SIG-M5 treated with dmso at 0.1 percent for 504 hours (cell line): Measurements from ENCODE around the gene ZMPSTE24.

Experiments
- DNase-seq: peaks from one replicate; lab custom pipeline; 2025; ENCODE audit not compliant: unreplicated experiment; lab: John Stamatoyannopoulos, UW

The ZMPSTE24 gene

GRCh38 chr1:40303051-40303771, 45.2 kb downstream of the ZMPSTE24 start:
- no peak for DNase-seq

- DNase-seq = no peak
These were observed 45.8 kb downstream of the ZMPSTE24 start for GRCh38 chr1:40303790-40304189.

DNA sequence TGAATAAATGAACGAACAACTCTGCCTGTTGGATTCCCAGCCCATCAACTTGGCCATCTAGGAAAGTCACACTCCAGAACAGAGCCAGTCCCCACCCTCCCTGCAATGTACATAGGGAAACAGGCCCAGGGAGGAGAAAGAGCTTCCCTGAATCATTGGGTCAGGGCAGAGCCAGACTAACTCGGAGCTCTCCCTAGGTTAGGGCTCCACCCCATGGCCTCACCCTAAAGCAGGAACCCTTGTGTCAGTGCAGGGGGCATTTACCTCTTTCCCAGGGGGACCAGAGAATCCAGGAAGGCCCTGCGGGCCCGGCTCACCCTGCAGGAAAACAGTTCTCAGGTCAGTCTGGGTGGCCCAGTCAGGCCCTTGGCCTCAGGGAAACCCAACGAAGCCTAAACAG, 47.4 kb downstream of the ZMPSTE24 start:
- DNase-seq = no peak

DNA sequence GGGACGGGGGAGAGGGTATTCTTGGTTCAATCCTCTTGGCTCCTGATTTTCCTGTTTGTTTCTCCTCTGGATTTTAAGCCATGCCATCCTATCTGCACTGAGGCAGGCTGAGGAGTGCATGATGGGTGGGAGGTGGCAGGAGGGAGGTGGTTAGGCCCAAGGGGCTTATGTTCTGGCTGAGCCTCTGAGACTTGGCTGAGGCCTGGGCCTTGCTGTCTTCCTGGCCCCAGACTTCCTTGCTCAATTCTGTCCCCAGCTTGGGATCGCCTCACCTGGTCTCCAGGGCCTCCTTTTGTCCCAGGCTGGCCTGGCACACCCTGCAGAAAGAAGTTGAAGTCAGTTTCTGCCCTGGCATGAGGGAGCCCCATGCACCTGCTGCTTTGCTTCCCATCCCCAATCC, 47.8 kb downstream of the ZMPSTE24 start:
- no peak for DNase-seq

GRCh38 chr1:40306296-40306695, 48.3 kb downstream of the ZMPSTE24 start:
- DNase-seq = no peak

GRCh38 chr1:40307186-40307585, 49.1 kb downstream of the ZMPSTE24 start:
- DNase-seq = no peak

- no peak for DNase-seq
These were observed 50.1 kb downstream of the ZMPSTE24 start for GRCh38 chr1:40308036-40308727.

- no peak for DNase-seq
These were observed 51.5 kb downstream of the ZMPSTE24 start for GRCh38 chr1:40309374-40310128.

DNA sequence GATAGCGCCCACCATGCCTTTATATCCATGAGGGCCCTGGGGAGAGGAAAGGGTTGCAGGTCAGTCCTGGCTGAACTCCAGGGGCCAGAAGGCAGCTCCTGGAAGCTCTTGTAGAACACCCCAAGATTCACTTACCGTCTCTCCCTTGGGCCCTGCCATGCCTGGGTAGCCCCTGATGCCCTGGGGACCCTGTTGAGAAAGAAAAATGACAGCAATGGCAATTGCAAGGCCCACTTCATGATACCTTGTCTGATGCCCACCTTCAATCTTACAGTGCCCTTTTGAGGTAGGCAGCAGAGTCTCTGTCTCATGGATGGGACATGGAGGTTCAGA, 52.1 kb downstream of the ZMPSTE24 start:
- no peak for DNase-seq

DNA sequence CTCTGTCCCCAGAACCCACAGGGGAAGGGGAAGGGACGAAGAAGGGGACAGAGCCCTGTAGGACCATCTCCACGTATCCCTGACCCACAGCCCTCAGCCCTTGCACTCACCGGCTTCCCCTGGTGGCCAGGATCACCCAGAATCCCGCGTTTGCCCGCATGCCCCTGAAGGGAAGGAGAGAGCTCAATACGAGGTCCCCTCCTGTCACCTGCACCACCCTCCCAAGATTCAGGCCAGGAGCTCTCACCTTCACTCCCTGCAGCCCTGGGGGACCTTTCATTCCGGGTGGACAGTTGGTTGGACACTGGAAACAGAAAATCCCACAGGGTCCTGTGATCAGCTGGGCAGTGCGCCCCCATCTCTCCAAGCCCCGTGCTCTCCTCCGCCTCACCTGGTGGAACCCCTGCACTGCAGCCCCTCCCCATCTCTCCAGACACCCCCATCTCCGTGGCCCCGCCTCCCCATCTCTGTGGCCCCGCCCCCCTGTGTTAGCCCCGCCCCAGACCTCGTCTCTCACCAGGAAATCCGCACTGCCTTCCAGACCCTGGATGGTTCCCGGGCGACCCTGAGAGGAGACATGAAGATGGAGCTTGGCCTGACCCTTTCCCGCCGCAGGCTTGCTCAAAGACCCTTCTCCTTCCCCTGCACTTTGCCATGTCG, 53.1 kb downstream of the ZMPSTE24 start:
- DNase-seq = no peak

GRCh38 chr1:40311692-40312091, 53.7 kb downstream of the ZMPSTE24 start:
- DNase-seq = no peak

DNA sequence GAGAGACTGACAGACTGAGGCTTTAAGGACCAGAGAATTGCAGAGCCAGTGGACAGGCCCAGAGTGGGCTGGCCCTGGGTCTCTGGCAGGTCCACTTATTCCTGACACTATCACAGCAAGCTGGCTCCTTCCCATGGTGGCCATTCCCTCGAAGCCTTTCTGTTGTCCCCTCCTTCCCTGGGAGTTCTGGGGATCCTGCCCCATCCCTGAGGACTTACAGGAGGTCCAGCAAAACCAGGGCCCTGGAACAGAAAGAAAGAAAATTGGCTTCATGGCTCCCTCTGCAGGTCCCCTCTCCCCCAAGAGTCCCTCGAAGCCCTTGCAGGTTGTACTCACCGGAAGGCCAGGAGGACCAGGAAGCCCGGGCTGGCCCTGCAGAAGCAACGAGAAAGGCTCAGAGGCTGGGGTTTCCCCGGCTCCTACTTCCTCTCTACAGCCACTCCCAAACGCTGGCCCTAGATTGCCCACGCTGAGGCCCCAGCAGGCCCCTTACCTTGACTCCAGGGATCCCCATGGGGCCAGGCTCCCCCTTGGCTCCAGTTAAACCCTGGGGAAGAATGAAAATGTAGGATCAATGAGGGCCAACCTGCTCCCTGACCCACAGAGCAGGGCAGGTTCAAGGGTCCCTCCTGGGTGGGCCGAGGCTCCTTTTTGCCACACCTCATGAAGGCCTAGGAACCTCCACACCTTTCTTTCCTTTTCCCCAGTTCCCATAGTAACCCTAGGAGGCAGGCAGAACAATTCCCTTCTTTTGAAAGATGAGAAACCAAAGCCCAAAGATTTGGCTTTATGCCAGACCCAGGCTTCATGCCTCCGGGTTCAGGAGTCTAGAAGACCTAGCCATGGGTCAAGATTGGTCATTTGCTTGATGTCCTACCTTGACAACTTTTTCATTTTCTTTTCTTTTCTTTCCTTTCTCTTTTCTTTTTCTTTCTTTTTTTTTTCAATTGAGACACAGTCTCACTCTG, 54.5 kb downstream of the ZMPSTE24 start:
- peak; percentile 52 for DNase-seq

- DNase-seq = no peak
These were observed 55.4 kb downstream of the ZMPSTE24 start for GRCh38 chr1:40313329-40313957.

DNA sequence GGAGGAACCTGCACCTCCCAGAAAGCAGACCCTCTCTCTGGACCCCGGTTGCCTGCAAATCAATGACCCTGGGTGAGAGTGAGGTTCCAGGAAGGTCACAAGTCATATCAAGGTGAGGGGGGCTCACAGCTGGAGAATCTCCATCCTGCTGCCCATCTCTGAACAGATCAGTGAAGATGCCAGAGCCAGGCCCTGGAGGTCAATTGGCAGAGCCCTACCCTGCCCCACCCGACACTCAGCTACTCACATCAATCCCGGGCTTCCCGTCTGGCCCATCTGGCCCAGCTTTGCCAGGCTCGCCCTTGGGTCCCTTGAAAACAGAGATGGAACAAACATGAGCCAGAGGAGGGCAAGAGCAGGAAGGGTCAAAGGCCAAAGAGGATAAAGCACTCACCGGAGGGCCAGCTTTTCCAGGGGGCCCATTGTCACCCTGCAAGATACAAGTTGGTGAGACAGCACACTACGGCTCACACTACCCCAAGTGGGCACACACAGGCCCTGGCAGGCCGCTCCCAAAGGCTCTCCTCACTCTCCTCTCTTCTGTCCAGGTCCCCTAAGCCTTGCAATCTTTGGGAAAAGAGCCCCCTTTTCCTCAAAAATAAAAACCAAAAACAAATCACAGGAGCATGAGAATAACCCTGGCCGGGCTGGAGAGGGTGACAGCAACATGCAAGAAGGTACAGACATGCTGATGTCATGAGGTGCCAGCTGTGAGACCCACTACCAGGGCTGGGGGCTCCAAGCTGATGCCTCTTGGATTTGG, 56.1 kb downstream of the ZMPSTE24 start:
- no peak for DNase-seq

DNA sequence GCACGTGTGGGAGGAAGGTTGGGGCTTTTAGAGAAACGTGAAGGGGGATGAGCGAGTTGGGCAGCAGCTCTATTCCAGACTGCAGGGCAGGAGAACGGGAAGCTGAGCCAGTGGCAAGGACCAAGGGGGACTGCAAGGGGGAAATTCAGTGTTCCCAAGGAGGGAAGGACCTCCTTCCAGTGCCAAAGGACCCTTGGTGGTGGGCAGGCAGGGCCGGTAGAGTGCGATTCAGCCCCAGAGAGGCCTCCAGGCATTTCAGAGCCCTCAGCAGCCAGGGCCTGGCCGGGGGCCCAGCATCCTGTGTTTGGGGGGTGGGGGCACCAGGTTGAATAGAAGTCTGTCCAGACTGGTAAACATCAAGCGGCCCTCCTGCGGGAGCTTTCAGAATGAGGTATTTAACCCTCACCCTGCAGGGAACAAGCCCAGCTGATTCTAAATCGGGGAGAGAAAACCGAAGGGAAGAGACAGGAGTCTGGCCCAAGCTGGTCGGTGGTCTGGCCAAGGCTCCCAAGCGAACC, 56.7 kb downstream of the ZMPSTE24 start:
- no peak for DNase-seq

DNA sequence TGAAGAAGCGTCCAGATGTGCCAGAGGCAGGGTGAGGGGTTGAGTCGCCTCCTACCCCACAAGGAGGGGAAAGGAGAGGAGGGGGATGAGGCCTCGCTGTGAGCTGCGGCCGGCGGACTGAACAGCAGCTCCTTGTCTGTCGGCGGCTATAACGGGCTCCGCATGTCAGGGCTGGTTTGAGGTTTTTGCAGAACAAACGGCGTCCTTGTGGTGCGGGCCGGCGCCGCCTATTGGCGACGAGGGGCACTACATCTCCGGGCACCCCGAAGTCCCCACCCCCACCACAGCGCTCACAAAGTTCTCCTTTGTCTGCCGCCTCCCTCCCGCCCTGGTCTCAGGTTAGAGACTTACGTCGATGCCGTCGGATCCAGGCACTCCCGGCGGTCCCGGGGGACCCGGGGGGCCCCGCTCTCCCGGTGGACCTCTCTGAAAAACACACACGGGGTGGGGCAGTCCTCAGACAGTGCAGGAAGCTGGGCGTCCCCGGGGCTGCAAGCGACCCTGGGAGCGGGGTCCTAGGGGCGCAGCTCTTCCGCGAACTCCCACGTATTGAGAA, 57.3 kb downstream of the ZMPSTE24 start:
- DNase-seq = peak; percentile 78

GRCh38 chr1:40315795-40316594, 58.0 kb downstream of the ZMPSTE24 start:
- DNase-seq = no peak
